ENCODE results near the gene HDAC5. TPM values are rescaled to one million over a fixed set of nuclear protein-coding genes. Genes with fewer than 3 reads are reported as not detected.

HDAC5 gene
- total RNA-seq, 1 donor from 2014 or later: 32.5 TPM

GRCh38 chr17:44094701-44095387, 28.6 kb downstream of the HDAC5 start:
- no peaks in the 10 kb centered on the region for H3K27me3 ChIP-seq (ENCODE audit: control insufficient read depth, insufficient read depth, low read length)
- TF ChIP-seq CTCF (IDR thresholded peaks at IDR 0.05; ENCODE audit: insufficient read depth, low read length, poor library complexity, severe bottlenecking): no peak
- no peaks in the 10 kb centered on the region for H3K36me3 ChIP-seq (ENCODE audit: control insufficient read depth, insufficient read depth, low read length)
- no peak for DNase-seq (ENCODE audit: low read depth)
- no peak overlapping the region for H3K4me3 ChIP-seq (ENCODE audit: low read depth, low read length)

- H3K36me3 ChIP-seq (ENCODE audit: control insufficient read depth, insufficient read depth, low read length): no peaks in the 10 kb centered on the region
- no peak overlapping the region for H3K4me3 ChIP-seq (ENCODE audit: low read depth, low read length)
- no peak for DNase-seq (ENCODE audit: low read depth)
- H3K27me3 ChIP-seq (ENCODE audit: control insufficient read depth, insufficient read depth, low read length): no peaks in the 10 kb centered on the region
- no peak for TF ChIP-seq CTCF (IDR thresholded peaks at IDR 0.05; ENCODE audit: insufficient read depth, low read length, poor library complexity, severe bottlenecking)
Measured at GRCh38 chr17:44093231-44093900, 30.1 kb downstream of the HDAC5 start.

- no peaks in the 10 kb centered on the region for H3K27me3 ChIP-seq (ENCODE audit: control insufficient read depth, insufficient read depth, low read length)
- no peak for TF ChIP-seq CTCF (IDR thresholded peaks at IDR 0.05; ENCODE audit: insufficient read depth, low read length, poor library complexity, severe bottlenecking)
- H3K4me3 ChIP-seq (ENCODE audit: low read depth, low read length): no peak overlapping the region
- no peak for DNase-seq (ENCODE audit: low read depth)
- H3K36me3 ChIP-seq (ENCODE audit: control insufficient read depth, insufficient read depth, low read length): no peaks in the 10 kb centered on the region
Measured at GRCh38 chr17:44092051-44092450, 31.4 kb downstream of the HDAC5 start.

GRCh38 chr17:44091200-44091997, 32.0 kb downstream of the HDAC5 start:
- Histone ChIP-seq H3K27me3 (ENCODE audit: control insufficient read depth, insufficient read depth, low read length) (no peaks in the 10 kb centered on the region), H3K36me3 (ENCODE audit: control insufficient read depth, insufficient read depth, low read length) (no peaks in the 10 kb centered on the region), H3K4me3 (ENCODE audit: low read depth, low read length) (no peak overlapping the region)
- DNase-seq (ENCODE audit: low read depth): no peak
- no peak for TF ChIP-seq CTCF (IDR thresholded peaks at IDR 0.05; ENCODE audit: insufficient read depth, low read length, poor library complexity, severe bottlenecking)

GRCh38 chr17:44088254-44088653, 35.2 kb downstream of the HDAC5 start:
- Histone ChIP-seq H3K27me3 (ENCODE audit: control insufficient read depth, insufficient read depth, low read length) (no peaks in the 10 kb centered on the region), H3K36me3 (ENCODE audit: control insufficient read depth, insufficient read depth, low read length) (no peaks in the 10 kb centered on the region), H3K4me3 (ENCODE audit: low read depth, low read length) (no peak overlapping the region)
- DNase-seq (ENCODE audit: low read depth): no peak
- TF ChIP-seq CTCF (IDR thresholded peaks at IDR 0.05; ENCODE audit: insufficient read depth, low read length, poor library complexity, severe bottlenecking): no peak
